WTC11 (cell line): Measurements from ENCODE around the gene RTL1. TPM values are rescaled to one million over a fixed set of nuclear protein-coding genes. Genes with fewer than 3 reads are reported as not detected.

Experiments used
- AFF4 ChIP-seq: sonication (generic); formaldehyde crosslinking; IDR thresholded peaks from 2 replicates; pipeline ENCODE4 v1.8.1; 2023; ENCODE audit warnings: mild to moderate bottlenecking, missing genetic modification reagents, borderline replicate concordance
- ATF3 ChIP-seq: sonication (generic); formaldehyde crosslinking; conservative IDR thresholded peaks from 2 replicates; pipeline ENCODE4 v1.8.1; 2022; ENCODE audit warnings: mild to moderate bottlenecking, missing genetic modification reagents
- EMX1 ChIP-seq: fragments of 250-450 bp; sonication (Bioruptor Pico); IDR thresholded peaks from 2 replicates; pipeline ENCODE4 v1.8.0; 2021; ENCODE audit warnings: mild to moderate bottlenecking
- GRHL2 ChIP-seq: fragments of 250-450 bp; sonication (Bioruptor Pico); IDR thresholded peaks from 2 replicates; pipeline ENCODE4 v1.8.0; 2022; ENCODE audit warnings: mild to moderate bottlenecking, moderate library complexity; ENCODE audit not compliant: insufficient replicate concordance, severe bottlenecking
- JUN ChIP-seq: sonication (generic); formaldehyde crosslinking; IDR thresholded peaks from 2 replicates; pipeline ENCODE4 v1.8.0; 2023; ENCODE audit warnings: mild to moderate bottlenecking, missing genetic modification reagents
- MYBL2 ChIP-seq: sonication (generic); formaldehyde crosslinking; IDR thresholded peaks from 2 replicates; pipeline ENCODE4 v1.8.1; 2023; ENCODE audit warnings: mild to moderate bottlenecking, moderate library complexity, missing genetic modification reagents
- PRDM15 ChIP-seq: sonication (generic); formaldehyde crosslinking; IDR thresholded peaks from 2 replicates; pipeline ENCODE4 v1.8.0; 2022; ENCODE audit warnings: missing genetic modification reagents
- ZNF138 ChIP-seq: sonication (generic); formaldehyde crosslinking; conservative IDR thresholded peaks from 2 replicates; pipeline ENCODE4 v1.8.1; 2022; ENCODE audit warnings: mild to moderate bottlenecking, moderate library complexity, missing genetic modification reagents
- ZNF512 ChIP-seq: sonication (generic); formaldehyde crosslinking; IDR thresholded peaks from 2 replicates; pipeline ENCODE4 v1.8.1; 2022; ENCODE audit warnings: missing genetic modification reagents, borderline replicate concordance
- total RNA-seq: library from RNA; stranded (reverse); gene quantifications from 3 replicates; pipeline ENCODE4 v1.2.3, GENCODE V29; 2021
- TF ChIP-seq, protein P1 (sequence below): fragments of 250-450 bp; sonication (Bioruptor Pico); IDR thresholded peaks from 2 replicates; pipeline ENCODE4 v2.1.2; 2022; ENCODE audit warnings: mild to moderate bottlenecking, moderate library complexity
- TF ChIP-seq, protein P2 (sequence below): fragments of 250-450 bp; sonication (Bioruptor Pico); IDR thresholded peaks from 2 replicates; pipeline ENCODE4 v1.9.0; 2021; ENCODE audit warnings: mild to moderate bottlenecking, borderline replicate concordance
- TF ChIP-seq, protein P3 (sequence below): sonication (generic); formaldehyde crosslinking; IDR thresholded peaks from 2 replicates; pipeline ENCODE4 v1.8.1; 2022; ENCODE audit warnings: low read depth, missing genetic modification reagents, borderline replicate concordance

The RTL1 gene
- total RNA-seq, 1 experiment from 2014 or later, result 0.07 TPM

DNA sequence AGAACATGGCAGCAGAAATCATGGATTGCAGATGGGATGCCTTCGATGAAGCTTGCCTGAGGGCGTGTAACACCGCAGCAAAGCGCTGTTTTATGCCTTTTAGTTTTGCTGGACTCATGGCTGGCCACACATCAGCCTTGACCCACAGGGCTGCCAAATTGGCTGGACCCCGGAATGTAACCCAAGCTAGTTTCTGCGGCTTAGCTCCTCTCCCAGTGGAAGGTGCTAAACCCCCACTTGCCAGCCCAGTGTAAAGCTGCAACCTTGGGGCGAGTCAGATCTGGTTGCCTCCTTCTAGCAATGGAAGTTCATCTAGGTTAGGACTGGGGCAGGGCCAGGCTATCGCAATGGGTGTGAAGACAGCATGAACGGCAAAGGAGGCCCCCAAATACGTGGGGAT lies 39.3 kb downstream of the RTL1 start (continued):
- TF ChIP-seq, protein P1, sequence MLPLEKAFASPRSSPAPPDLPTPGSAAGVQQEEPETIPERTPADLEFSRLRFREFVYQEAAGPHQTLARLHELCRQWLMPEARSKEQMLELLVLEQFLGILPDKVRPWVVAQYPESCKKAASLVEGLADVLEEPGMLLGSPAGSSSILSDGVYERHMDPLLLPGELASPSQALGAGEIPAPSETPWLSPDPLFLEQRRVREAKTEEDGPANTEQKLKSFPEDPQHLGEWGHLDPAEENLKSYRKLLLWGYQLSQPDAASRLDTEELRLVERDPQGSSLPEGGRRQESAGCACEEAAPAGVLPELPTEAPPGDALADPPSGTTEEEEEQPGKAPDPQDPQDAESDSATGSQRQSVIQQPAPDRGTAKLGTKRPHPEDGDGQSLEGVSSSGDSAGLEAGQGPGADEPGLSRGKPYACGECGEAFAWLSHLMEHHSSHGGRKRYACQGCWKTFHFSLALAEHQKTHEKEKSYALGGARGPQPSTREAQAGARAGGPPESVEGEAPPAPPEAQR (CRISPR knock-in tag), result no peak
- TF ChIP-seq, protein P2, sequence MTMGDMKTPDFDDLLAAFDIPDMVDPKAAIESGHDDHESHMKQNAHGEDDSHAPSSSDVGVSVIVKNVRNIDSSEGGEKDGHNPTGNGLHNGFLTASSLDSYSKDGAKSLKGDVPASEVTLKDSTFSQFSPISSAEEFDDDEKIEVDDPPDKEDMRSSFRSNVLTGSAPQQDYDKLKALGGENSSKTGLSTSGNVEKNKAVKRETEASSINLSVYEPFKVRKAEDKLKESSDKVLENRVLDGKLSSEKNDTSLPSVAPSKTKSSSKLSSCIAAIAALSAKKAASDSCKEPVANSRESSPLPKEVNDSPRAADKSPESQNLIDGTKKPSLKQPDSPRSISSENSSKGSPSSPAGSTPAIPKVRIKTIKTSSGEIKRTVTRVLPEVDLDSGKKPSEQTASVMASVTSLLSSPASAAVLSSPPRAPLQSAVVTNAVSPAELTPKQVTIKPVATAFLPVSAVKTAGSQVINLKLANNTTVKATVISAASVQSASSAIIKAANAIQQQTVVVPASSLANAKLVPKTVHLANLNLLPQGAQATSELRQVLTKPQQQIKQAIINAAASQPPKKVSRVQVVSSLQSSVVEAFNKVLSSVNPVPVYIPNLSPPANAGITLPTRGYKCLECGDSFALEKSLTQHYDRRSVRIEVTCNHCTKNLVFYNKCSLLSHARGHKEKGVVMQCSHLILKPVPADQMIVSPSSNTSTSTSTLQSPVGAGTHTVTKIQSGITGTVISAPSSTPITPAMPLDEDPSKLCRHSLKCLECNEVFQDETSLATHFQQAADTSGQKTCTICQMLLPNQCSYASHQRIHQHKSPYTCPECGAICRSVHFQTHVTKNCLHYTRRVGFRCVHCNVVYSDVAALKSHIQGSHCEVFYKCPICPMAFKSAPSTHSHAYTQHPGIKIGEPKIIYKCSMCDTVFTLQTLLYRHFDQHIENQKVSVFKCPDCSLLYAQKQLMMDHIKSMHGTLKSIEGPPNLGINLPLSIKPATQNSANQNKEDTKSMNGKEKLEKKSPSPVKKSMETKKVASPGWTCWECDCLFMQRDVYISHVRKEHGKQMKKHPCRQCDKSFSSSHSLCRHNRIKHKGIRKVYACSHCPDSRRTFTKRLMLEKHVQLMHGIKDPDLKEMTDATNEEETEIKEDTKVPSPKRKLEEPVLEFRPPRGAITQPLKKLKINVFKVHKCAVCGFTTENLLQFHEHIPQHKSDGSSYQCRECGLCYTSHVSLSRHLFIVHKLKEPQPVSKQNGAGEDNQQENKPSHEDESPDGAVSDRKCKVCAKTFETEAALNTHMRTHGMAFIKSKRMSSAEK (CRISPR knock-in tag), result no peak
- no peak for TF ChIP-seq ATF3
- no peak for TF ChIP-seq GRHL2
- no peak for TF ChIP-seq AFF4
- no peak for TF ChIP-seq JUN (CRISPR knock-in tag)
- TF ChIP-seq EMX1, result no peak
- TF ChIP-seq ZNF512 (CRISPR knock-in tag), result no peak
- TF ChIP-seq ZNF138, result no peak
- TF ChIP-seq, protein P3, sequence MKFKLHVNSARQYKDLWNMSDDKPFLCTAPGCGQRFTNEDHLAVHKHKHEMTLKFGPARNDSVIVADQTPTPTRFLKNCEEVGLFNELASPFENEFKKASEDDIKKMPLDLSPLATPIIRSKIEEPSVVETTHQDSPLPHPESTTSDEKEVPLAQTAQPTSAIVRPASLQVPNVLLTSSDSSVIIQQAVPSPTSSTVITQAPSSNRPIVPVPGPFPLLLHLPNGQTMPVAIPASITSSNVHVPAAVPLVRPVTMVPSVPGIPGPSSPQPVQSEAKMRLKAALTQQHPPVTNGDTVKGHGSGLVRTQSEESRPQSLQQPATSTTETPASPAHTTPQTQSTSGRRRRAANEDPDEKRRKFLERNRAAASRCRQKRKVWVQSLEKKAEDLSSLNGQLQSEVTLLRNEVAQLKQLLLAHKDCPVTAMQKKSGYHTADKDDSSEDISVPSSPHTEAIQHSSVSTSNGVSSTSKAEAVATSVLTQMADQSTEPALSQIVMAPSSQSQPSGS (CRISPR knock-in tag), result no peak
- no peak for TF ChIP-seq PRDM15 (CRISPR knock-in tag)
- TF ChIP-seq MYBL2 (CRISPR knock-in tag), result no peak
